Occipital lobe (tissue), 2 donors: ENCODE results near the gene METTL25. TPM values are rescaled to one million over a fixed set of nuclear protein-coding genes. Genes with fewer than 3 reads are reported as not detected.

ENCODE experiments used
- DNase-seq: peaks from one replicate; lab custom pipeline; 2025; lab: John Stamatoyannopoulos, UW
- total RNA-seq: library from RNA; depleted of rRNA; stranded (reverse); fragments of >200 nt; gene quantifications from one replicate; pipeline ENCODE4 v1.2.3, GENCODE V29; 2014

Gene METTL25
- total RNA-seq, 1 donor from 2014 or later, result 35.6 TPM

GRCh38 chr12:82406651-82407050 lies 48.3 kb downstream of the METTL25 start:
- DNase-seq, result no peak

- no peak for DNase-seq
Observed at GRCh38 chr12:82407481-82407880, 49.2 kb downstream of the METTL25 start.

- DNase-seq, result no peak
Observed at GRCh38 chr12:82408844-82409243, 50.5 kb downstream of the METTL25 start.

- no peak for DNase-seq
Observed at GRCh38 chr12:82411546-82412230, 53.4 kb downstream of the METTL25 start.

GRCh38 chr12:82412246-82412645 lies 53.9 kb downstream of the METTL25 start:
- no peak for DNase-seq

- no peak for DNase-seq
Observed at GRCh38 chr12:82414044-82414443, 55.7 kb downstream of the METTL25 start.

- DNase-seq, result no peak
Observed at GRCh38 chr12:82414926-82415325, 56.6 kb downstream of the METTL25 start.

- DNase-seq, result no peak
Observed at GRCh38 chr12:82415402-82415801, 57.1 kb downstream of the METTL25 start.

- DNase-seq, result no peak
Observed at GRCh38 chr12:82425241-82425640, 66.9 kb downstream of the METTL25 start.

GRCh38 chr12:82426081-82426480 lies 67.8 kb downstream of the METTL25 start:
- DNase-seq, result no peak

- DNase-seq, result no peak
Observed at GRCh38 chr12:82426586-82426985, 68.3 kb downstream of the METTL25 start.

GRCh38 chr12:82430541-82431145 lies 72.3 kb downstream of the METTL25 start:
- no peak for DNase-seq

GRCh38 chr12:82434392-82434911 lies 76.1 kb downstream of the METTL25 start:
- no peak for DNase-seq

GRCh38 chr12:82436354-82436753 lies 78.0 kb downstream of the METTL25 start:
- DNase-seq, result no peak

GRCh38 chr12:82437744-82438143 lies 79.4 kb downstream of the METTL25 start:
- DNase-seq, result no peak

GRCh38 chr12:82438356-82438755 lies 80.0 kb downstream of the METTL25 start:
- no peak for DNase-seq

- no peak for DNase-seq
Observed at GRCh38 chr12:82440885-82441284, 82.6 kb downstream of the METTL25 start.

- no peak for DNase-seq
Observed at GRCh38 chr12:82448911-82449578, 90.7 kb downstream of the METTL25 start.

- no peak for DNase-seq
Observed at GRCh38 chr12:82456633-82457032, 98.3 kb downstream of the METTL25 start.

- DNase-seq, result no peak
Observed at GRCh38 chr12:82458101-82458500, 99.8 kb downstream of the METTL25 start.

- DNase-seq, result no peak
Observed at GRCh38 chr12:82461393-82461792, 103.1 kb downstream of the METTL25 start.

GRCh38 chr12:82461836-82462235 lies 103.5 kb downstream of the METTL25 start:
- no peak for DNase-seq

- DNase-seq, result no peak
Observed at GRCh38 chr12:82468563-82468962, 110.2 kb downstream of the METTL25 start.
